Astrocyte of the cerebellum (primary cell): ENCODE data around the gene LRRIQ3.
"Not testable (repeated sequence)": the region's sequence is repeated elsewhere in the genome, so short reads cannot be mapped to it uniquely, and the experiment has no call there.

Source experiments
- DNase-seq: peaks from one replicate; pipeline ENCODE4 v3.0.0-alpha.2; 2011; ENCODE audit warnings: low read depth
- H3K4me3 ChIP-seq: 2 replicates; pipeline ENCODE4 v1.5.1; 2011; ENCODE audit warnings: mild to moderate bottlenecking, low read depth, low read length, moderate library complexity
- in situ Hi-C: cut with HindIII; loops from 2 replicates; pipeline ENCODE4 v1.10.0; 2017; ENCODE audit warnings: low sequenced_read_pairs
- TF ChIP-seq, protein P1 (sequence below): IDR thresholded peaks from 2 replicates; pipeline ENCODE4 v1.5.1; 2012; ENCODE audit warnings: low read length, low read depth, moderate library complexity, mild to moderate bottlenecking; ENCODE audit errors: missing control alignments

Gene LRRIQ3

DNA sequence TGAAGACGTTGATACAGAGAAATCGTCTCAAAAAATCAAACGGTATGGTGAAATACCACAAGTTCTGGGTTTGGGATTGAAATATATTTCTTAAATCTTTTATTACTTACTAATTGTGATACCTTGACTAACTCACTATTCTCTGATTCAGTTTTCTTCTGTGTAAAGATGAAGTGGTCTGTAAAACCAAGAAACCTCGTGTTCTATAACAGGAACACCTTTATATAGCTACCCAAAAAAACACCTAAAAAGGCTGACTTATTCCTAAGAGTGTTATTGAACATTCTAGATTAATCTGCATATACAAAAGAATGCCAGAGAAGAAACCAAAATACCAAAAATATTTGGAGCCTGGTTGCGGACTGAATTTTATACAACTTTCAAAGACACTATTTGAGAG is 721 bp downstream of the LRRIQ3 start:
- peak overlapping the region; percentile 77 for H3K4me3 ChIP-seq
- DNase-seq: no peak
- TF ChIP-seq, protein P1, sequence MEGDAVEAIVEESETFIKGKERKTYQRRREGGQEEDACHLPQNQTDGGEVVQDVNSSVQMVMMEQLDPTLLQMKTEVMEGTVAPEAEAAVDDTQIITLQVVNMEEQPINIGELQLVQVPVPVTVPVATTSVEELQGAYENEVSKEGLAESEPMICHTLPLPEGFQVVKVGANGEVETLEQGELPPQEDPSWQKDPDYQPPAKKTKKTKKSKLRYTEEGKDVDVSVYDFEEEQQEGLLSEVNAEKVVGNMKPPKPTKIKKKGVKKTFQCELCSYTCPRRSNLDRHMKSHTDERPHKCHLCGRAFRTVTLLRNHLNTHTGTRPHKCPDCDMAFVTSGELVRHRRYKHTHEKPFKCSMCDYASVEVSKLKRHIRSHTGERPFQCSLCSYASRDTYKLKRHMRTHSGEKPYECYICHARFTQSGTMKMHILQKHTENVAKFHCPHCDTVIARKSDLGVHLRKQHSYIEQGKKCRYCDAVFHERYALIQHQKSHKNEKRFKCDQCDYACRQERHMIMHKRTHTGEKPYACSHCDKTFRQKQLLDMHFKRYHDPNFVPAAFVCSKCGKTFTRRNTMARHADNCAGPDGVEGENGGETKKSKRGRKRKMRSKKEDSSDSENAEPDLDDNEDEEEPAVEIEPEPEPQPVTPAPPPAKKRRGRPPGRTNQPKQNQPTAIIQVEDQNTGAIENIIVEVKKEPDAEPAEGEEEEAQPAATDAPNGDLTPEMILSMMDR: no peak
- in situ Hi-C loops: no loop called here

DNA sequence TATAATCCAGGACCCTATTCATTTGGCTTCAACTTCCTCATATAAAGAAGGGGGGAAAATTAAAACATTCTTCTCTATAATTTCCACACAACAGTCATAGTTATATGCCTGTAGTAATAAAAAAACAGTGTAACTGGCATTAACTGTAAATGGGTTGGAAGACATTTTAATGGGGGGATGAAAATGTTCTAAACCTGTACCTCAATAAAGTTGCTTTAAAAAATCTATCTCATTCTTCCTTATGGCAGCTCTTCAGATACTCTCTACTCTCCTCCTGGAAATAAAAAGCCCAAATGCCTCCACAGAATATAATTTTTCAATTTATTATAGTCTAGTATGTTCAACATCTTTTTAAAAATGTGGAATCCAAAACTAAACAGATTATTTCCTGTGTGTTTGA is 2.6 kb downstream of the LRRIQ3 start:
- TF ChIP-seq, protein P1: no peak
- no peak for DNase-seq
- no peak overlapping the region for H3K4me3 ChIP-seq
- in situ Hi-C loops: no loop called here

DNA sequence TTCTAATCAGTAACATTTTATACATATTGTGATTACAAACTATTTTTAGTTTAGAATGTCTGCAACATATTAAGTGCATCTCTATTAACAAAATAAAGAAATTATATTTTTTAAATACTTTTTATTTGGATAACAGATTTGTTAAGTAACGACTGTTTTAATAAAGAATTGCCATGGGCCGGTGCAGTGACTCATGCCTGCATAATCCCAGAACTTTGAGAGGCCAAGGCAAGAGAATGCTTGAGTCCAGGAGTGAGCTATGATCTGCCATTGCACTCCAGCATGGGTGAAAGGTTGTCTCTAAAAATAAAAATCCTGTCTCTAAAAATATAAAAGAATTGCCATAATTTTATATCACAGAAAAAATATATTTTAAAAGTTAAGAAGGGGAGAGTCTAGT is 4.1 kb downstream of the LRRIQ3 start:
- in situ Hi-C loops: no loop called here
- TF ChIP-seq, protein P1: no peak
- DNase-seq: peak; percentile 1
- no peak overlapping the region for H3K4me3 ChIP-seq

DNA sequence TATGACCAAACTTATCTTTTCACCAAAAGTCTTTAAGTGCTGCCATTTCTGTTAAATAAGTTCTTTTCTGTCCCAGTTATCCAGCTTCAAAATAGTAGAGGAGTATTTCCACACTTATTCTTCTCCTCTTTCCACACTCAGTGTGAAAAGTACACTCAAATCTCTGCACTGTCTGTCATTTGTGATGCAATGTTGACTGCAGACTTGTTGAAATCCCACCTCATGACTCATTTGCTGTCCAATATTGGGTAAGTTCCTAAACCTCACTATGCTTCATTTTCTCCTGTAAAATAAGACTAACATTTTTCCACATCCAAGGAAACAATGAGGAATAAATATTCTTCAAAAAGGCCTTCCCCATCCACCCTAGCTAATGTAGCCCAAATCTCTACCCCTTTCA is 17.5 kb downstream of the LRRIQ3 start:
- no peak overlapping the region for H3K4me3 ChIP-seq
- in situ Hi-C loops: no loop called here
- TF ChIP-seq, protein P1: no peak
- DNase-seq: no peak

DNA sequence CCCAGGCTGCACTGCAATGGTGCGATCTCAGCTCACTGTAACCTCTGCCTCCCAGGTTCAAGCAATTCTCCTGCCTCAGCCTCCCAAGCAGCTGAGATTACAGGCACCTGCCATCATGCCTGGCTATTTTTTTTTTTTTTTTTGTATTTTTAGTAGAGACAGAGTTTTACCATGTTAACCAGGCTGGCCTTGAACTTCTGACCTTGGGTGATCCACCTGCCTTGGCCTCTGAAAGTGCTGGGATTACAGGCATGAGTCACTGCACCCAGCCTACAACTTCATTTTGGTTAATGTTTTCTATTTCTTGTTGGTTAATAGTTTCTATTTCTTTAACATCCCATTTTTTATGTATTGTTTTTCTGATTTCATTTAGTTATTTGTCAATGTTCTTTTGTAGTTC is 23.6 kb downstream of the LRRIQ3 start:
- H3K4me3 ChIP-seq, DNase-seq, in situ Hi-C loops: not testable (repeated sequence)

DNA sequence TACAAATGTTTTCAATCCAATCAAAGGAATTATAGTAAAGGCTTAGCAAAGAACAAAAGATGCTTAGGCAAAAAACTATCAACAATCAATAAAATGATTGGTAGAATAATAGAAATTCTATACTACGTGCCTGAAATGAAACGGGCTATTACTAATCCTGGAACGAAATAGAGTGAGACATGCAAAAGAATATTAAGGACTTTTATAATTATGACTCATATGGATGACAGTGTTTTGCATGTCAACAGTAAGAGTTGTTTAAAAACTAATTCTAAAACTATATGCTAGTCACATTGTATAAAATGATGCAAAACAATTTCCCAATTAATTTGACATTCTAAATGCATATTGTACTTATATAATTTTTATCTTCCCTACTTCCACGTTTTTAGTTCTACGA is 35.6 kb downstream of the LRRIQ3 start:
- DNase-seq: no peak
- in situ Hi-C loops: no loop called here

DNA sequence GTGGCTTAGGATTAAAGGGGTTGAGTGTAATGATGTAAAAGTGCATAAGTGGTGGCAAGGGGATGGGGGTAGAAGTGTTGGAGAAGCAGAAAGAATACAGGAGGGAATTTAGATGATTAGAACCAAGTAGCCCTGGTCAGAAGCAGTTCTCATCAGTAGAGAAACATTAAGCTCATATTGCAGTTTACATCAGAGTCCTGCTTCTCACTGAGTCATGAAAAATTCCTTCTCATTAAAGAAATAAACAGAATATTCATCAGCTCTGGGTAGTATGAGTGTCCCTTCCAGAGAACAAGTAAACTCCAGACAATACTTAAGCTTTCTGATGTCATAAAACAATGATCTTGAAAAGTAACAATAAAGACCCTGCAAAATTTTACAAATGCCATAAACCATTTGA is 36.5 kb downstream of the LRRIQ3 start:
- in situ Hi-C loops: no loop called here
- DNase-seq: no peak
- no peak overlapping the region for H3K4me3 ChIP-seq
- TF ChIP-seq, protein P1: no peak

More for the DNA sequence above, 35.6 kb downstream of the LRRIQ3 start:
- no peak overlapping the region for H3K4me3 ChIP-seq
- TF ChIP-seq, protein P1: no peak
